AG10803 (cell line): ENCODE results near the gene RAG2.
"Not testable (repeated sequence)": the region's sequence is repeated elsewhere in the genome, so short reads cannot be mapped to it uniquely, and the experiment has no call there.

Experiments used
- DNase-seq: peaks from one replicate; pipeline ENCODE4 v3.0.0; 2010; ENCODE audit warnings: low read depth
- H3K4me3 ChIP-seq: 2 replicates; pipeline ENCODE4 v1.5.1; 2011; ENCODE audit warnings: mild to moderate bottlenecking, low read length, control low read depth
- CTCF ChIP-seq: conservative IDR thresholded peaks from 2 replicates; pipeline ENCODE4 v1.5.1; 2011; ENCODE audit warnings: mild to moderate bottlenecking, low read length, control low read depth, inconsistent platforms

Gene RAG2

DNA sequence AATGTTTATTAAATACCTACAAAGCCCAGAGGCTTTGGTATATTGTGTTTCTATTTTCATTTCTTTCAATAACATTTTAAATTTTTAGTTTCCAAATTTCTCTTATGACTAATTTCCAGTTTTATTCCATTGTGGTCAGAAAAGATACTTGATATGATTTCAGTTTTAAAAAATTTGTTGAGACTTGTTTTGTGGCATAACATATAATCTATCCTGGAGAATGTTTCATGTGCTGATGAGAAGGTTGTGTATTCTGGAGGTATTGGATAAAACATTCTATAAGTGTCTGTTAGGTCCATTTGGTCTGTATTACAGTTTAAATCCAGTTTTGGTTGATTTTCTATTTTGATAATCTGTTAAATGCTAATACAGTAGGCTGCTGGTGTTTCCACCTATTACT, 40.0 kb downstream of the RAG2 start:
- no peak overlapping the region for H3K4me3 ChIP-seq

GRCh38 chr11:36557390-36557789, 40.6 kb downstream of the RAG2 start:
- H3K4me3 ChIP-seq, DNase-seq: not testable (repeated sequence)

More for the DNA sequence above, 40.0 kb downstream of the RAG2 start:
- no peak for TF ChIP-seq CTCF
- DNase-seq, result no peak

DNA sequence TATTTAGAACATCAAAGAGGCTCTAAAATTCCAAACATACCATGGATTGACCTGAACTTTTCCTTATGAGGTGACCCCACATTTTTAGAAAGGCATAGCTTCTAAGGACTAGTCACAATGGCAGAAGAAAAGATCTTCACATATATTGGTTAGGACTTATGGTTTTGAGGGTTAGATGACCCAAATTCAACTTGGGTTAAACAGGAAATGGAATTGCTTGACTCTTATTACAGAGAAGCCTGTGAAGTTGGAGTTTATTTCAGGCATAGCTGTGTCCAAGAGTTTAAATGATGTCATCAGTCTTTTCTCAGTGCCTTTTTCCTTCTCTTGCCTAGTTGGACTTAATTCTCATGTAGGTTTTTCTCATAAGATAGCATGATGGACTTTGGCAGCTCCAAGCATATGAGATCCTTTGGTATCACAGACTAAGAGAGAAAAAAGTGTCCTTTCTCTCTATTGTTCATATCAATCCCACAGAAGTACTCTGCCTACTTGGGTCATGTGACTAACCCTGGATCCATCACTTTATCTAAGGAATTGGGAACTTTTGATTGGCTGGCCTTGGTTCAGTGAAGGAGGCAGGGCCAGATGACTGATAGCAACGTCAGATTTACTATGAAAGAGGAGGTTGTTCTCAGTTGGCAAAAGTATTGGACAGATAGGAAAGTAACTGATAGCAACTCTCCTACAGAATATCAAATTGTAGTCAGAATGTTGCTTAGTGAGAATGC, 47.5 kb downstream of the RAG2 start:
- no peak for DNase-seq
- no peak for TF ChIP-seq CTCF
- no peak overlapping the region for H3K4me3 ChIP-seq
